Keratinocyte (primary cell): ENCODE data around the gene PRRT3. TPM values are rescaled to one million over a fixed set of nuclear protein-coding genes. Genes with fewer than 3 reads are reported as not detected.

Experiments used
- DNase-seq: peaks from one replicate; pipeline ENCODE4 v3.0.0-alpha.2; 2011; ENCODE audit warnings: low read depth, missing footprints, low spot score
- FAIRE-seq: peaks from 2 replicates; lab custom pipeline; 2011; peaks lifted over from hg19 to GRCh38; lab: Jason Lieb, UNC
- H2AFZ ChIP-seq: 2 replicates; pipeline ENCODE4 v1.6.0; 2012; ENCODE audit warnings: low read length, control low read depth, inconsistent platforms; ENCODE audit not compliant: control insufficient read depth
- H3K27ac ChIP-seq: 2 replicates; pipeline ENCODE4 v1.5.1; 2011; ENCODE audit warnings: low read length; ENCODE audit not compliant: control insufficient read depth, insufficient read depth
- H3K27me3 ChIP-seq: 3 replicates; pipeline ENCODE4 v1.6.0; 2011; ENCODE audit warnings: low read length; ENCODE audit not compliant: control insufficient read depth, insufficient read depth; ENCODE audit errors: extremely low read depth
- H3K36me3 ChIP-seq, 2 experiments: 2 replicates in 1 of 2; 3 replicates in 1 of 2; pipeline ENCODE4 v1.5.1; 2011; ENCODE audit warnings: low read length in 2 of 2, mild to moderate bottlenecking in 1 of 2; ENCODE audit not compliant: control insufficient read depth in 2 of 2, insufficient read depth in 2 of 2; ENCODE audit errors: extremely low read depth in 1 of 2
- H3K4me1 ChIP-seq: 3 replicates; pipeline ENCODE4 v1.5.1; 2011; ENCODE audit warnings: low read length; ENCODE audit not compliant: control insufficient read depth, insufficient read depth; ENCODE audit errors: extremely low read depth
- H3K4me2 ChIP-seq: 3 replicates; pipeline ENCODE4 v1.6.0; 2011; ENCODE audit warnings: low read depth, low read length; ENCODE audit not compliant: control insufficient read depth, insufficient read depth; ENCODE audit errors: extremely low read depth
- H3K4me3 ChIP-seq, 3 experiments: fragments of 200-600 bp in 1 of 3; sonication (generic) in 1 of 3; 2 replicates in 2 of 3; 3 replicates in 1 of 3; pipeline ENCODE4 v1.5.1; 2011 to 2016; ENCODE audit warnings: low read length in 3 of 3, mild to moderate bottlenecking in 3 of 3, control low read depth in 2 of 3, inconsistent platforms in 1 of 3, low read depth in 1 of 3, mixed read lengths in 1 of 3, mixed run types in 1 of 3, moderate library complexity in 1 of 3; ENCODE audit not compliant: control insufficient read depth in 2 of 3, insufficient read depth in 2 of 3; ENCODE audit errors: extremely low read depth in 1 of 3
- H3K79me2 ChIP-seq: 2 replicates; pipeline ENCODE4 v1.6.0; 2012; ENCODE audit warnings: low read length; ENCODE audit not compliant: control insufficient read depth, insufficient read depth
- H3K9ac ChIP-seq: 3 replicates; pipeline ENCODE4 v1.6.0; 2011; ENCODE audit warnings: low read length; ENCODE audit not compliant: control insufficient read depth, insufficient read depth; ENCODE audit errors: extremely low read depth
- H3K9me1 ChIP-seq: 3 replicates; pipeline ENCODE4 v1.6.0; 2011; ENCODE audit warnings: low read length; ENCODE audit not compliant: control insufficient read depth, insufficient read depth; ENCODE audit errors: extremely low read depth
- H3K9me3 ChIP-seq: 2 replicates; pipeline ENCODE4 v1.5.1; 2012; ENCODE audit warnings: low read depth, low read length; ENCODE audit not compliant: control insufficient read depth
- H4K20me1 ChIP-seq: 3 replicates; pipeline ENCODE4 v1.6.0; 2011; ENCODE audit warnings: low read length; ENCODE audit not compliant: control insufficient read depth, insufficient read depth; ENCODE audit errors: extremely low read depth
- EZH2 ChIP-seq: IDR thresholded peaks from one replicate; pipeline ENCODE4 v1.6.1; 2012; ENCODE audit warnings: inconsistent platforms, mild to moderate bottlenecking, low read length, moderate library complexity
- dilution Hi-C: fragments of 300-500 bp; cut with MboI; formaldehyde crosslinking; loops from one replicate; pipeline ENCODE4 v1.7.0; 2020; ENCODE audit warnings: low sequenced_read_pairs; ENCODE audit not compliant: extremely low pct_ligation_motif_present
- polyA plus RNA-seq, 5 experiments: library from polyadenylated mRNA; depleted of rRNA in 3 of 5; stranded (reverse) in 3 of 5; stranded (forward) in 1 of 5; unstranded in 1 of 5; fragments of >200 nt; gene quantifications; 1 replicate in 1 of 5; 2 replicates in 3 of 5; 3 replicates in 1 of 5; pipeline versions ENCODE4 v1.2.1 to v1.2.3, GENCODE V29; 2011 to 2012; ENCODE audit warnings: missing spikeins in 2 of 5, low read depth in 1 of 5, low replicate concordance in 1 of 5
- TF ChIP-seq, protein P1 (sequence below), 3 experiments: IDR thresholded peaks in 1 of 3; conservative IDR thresholded peaks in 1 of 3; optimal IDR thresholded peaks in 1 of 3; 2 replicates in 2 of 3; 3 replicates in 1 of 3; pipeline versions ENCODE3 to v1.5.1; 2011; ENCODE audit warnings: low read length in 3 of 3, mild to moderate bottlenecking in 3 of 3, moderate library complexity in 2 of 3, control low read depth in 1 of 3, inconsistent platforms in 1 of 3; ENCODE audit not compliant: insufficient read depth in 2 of 3; ENCODE audit errors: extremely low read depth in 1 of 3

Gene PRRT3
- polyA plus RNA-seq, 1 donor (not counting 4 experiments of a cell fraction or from before 2014, with no cell fraction given), result 0.22 TPM

DNA sequence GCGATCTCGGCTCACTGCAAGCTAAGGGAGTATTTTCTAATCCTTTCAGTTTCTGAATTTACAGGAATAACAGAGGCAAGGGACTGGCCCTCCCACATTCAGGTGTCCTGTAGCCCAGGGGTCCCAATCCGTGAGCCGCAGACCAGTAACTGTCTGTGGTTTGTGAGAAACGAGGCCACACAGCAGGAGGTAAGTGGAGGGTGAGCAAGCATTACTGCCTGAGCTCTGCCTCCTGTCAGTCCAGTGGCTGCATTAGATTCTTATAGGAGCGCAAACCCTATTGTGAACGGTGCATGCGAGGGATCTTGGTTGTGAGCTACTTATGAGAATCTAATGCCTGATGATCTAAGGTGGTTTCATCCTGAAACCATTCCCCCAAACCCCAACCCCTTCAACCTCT, 40.3 kb downstream of the PRRT3 start:
- Histone ChIP-seq H2AFZ (no peak overlapping the region), H3K36me3 (peaks cover 12 to 20% of the 10 kb centered on the region in 2 experiments), H3K79me2 (no peaks in the 10 kb centered on the region), H3K4me1 (peaks cover 32% of the 10 kb centered on the region), H3K4me2 (no peak overlapping the region), H4K20me1 (no peaks in the 10 kb centered on the region), H3K9ac (no peak overlapping the region), H3K4me3 (no peak overlapping the region), H3K9me1 (no peaks in the 10 kb centered on the region), H3K9me3 (no peaks in the 10 kb centered on the region), H3K27ac (no peak overlapping the region), H3K27me3 (no peaks in the 10 kb centered on the region)
- dilution Hi-C loops, result no loop called here
- no peak for TF ChIP-seq EZH2
- TF ChIP-seq, protein P1, sequence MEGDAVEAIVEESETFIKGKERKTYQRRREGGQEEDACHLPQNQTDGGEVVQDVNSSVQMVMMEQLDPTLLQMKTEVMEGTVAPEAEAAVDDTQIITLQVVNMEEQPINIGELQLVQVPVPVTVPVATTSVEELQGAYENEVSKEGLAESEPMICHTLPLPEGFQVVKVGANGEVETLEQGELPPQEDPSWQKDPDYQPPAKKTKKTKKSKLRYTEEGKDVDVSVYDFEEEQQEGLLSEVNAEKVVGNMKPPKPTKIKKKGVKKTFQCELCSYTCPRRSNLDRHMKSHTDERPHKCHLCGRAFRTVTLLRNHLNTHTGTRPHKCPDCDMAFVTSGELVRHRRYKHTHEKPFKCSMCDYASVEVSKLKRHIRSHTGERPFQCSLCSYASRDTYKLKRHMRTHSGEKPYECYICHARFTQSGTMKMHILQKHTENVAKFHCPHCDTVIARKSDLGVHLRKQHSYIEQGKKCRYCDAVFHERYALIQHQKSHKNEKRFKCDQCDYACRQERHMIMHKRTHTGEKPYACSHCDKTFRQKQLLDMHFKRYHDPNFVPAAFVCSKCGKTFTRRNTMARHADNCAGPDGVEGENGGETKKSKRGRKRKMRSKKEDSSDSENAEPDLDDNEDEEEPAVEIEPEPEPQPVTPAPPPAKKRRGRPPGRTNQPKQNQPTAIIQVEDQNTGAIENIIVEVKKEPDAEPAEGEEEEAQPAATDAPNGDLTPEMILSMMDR (optimal IDR thresholded peaks at IDR 0.05 in 1 of 3, IDR thresholded peaks at IDR 0.05 in 1 of 3, conservative IDR thresholded peaks at IDR 0.05 in 1 of 3; ENCODE audit: extremely low read depth in 1 of 3, insufficient read depth in 2 of 3, low read length in 3 of 3), result no peak
- FAIRE-seq (no peak), DNase-seq (no peak)

DNA sequence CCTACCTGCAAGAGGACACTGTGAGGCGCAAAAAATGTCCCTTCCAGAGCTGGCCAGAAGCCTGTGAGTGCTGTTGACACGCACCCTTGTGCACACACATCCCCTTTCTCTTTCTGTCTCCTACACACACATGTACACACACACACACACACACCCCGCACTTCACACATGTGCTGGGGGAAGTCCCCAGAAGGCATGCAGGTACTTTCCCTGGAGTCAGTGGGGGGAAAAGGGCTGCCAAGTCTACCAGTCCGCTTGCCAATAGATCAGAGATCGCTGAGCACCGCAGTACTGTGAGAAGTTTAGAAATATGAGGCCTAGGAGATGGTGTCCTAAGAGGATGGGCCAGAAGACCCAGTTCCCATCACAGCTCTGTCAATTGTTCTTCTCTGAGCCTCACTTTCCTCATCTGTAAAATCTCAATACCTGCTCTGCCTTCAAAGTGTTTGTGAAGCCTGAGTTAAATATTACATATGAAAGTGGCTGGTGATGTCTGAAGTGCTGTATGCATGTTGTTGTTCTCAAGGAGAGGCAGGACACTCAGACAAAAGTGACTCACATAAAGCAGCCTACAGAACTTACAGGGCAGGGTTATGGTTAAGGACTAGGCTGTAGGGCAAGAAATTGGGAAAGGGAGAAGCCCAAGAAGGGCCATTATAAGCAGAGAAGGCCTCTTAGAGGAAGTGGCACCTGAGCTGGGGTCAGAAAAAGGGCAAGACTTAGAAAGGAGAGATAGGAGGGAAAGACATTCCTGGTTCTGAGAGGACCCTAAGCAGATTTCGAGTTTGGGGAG, 42.8 kb downstream of the PRRT3 start:
- no peak overlapping the region for H3K4me3 ChIP-seq
- no peak overlapping the region for H3K27ac ChIP-seq
- no peak overlapping the region for H3K9ac ChIP-seq
- H3K36me3 ChIP-seq, result peaks cover 15 to 24% of the 10 kb centered on the region in 2 experiments
- no peak overlapping the region for H2AFZ ChIP-seq
- FAIRE-seq, result no peak
- no peak for DNase-seq
- H3K27me3 ChIP-seq, result no peaks in the 10 kb centered on the region
- H3K79me2 ChIP-seq, result no peaks in the 10 kb centered on the region
- no peaks in the 10 kb centered on the region for H4K20me1 ChIP-seq
- peaks cover 17% of the 10 kb centered on the region for H3K4me1 ChIP-seq
- no peaks in the 10 kb centered on the region for H3K9me3 ChIP-seq
- no peak overlapping the region for H3K4me2 ChIP-seq
- TF ChIP-seq, protein P1 (optimal IDR thresholded peaks at IDR 0.05 in 1 of 3, IDR thresholded peaks at IDR 0.05 in 1 of 3, conservative IDR thresholded peaks at IDR 0.05 in 1 of 3; ENCODE audit: extremely low read depth in 1 of 3, insufficient read depth in 2 of 3, low read length in 3 of 3), result no peak
- no peak for TF ChIP-seq EZH2
- dilution Hi-C loops, result no loop called here
- no peaks in the 10 kb centered on the region for H3K9me1 ChIP-seq
